ENCODE results near the gene TCAF1. TPM values are rescaled to one million over a fixed set of nuclear protein-coding genes. Genes with fewer than 3 reads are reported as not detected.

Gene TCAF1
- total RNA-seq, 1 donor, result 61.5 TPM

- H3K4me3 ChIP-seq (ENCODE audit: low read depth, low read length), result no peak overlapping the region
- DNase-seq (ENCODE audit: low read depth), result peak; percentile 91
Measured at GRCh38 chr7:143936087-143937009, 34.4 kb upstream of the TCAF1 start.

GRCh38 chr7:143934526-143935325 lies 32.8 kb upstream of the TCAF1 start, which contains the start of gene OR2F2:
Gene OR2F2, plus strand, starts transcription at chr7:143935233. Its CDS starts 0 bp downstream, at chr7:143935233.
- H3K4me3 ChIP-seq (ENCODE audit: low read depth, low read length), result no peak within 1 kb of the TSS
- DNase-seq (ENCODE audit: low read depth), result peak; percentile 88
- TF ChIP-seq CTCF (IDR thresholded peaks at IDR 0.05; ENCODE audit: insufficient read depth, low read length), result no peak

More at GRCh38 chr7:143936087-143937009, 34.4 kb upstream of the TCAF1 start:
- TF ChIP-seq CTCF (IDR thresholded peaks at IDR 0.05; ENCODE audit: insufficient read depth, low read length), result no peak

- TF ChIP-seq CTCF (IDR thresholded peaks at IDR 0.05; ENCODE audit: insufficient read depth, low read length), result no peak
- no peak for DNase-seq (ENCODE audit: low read depth)
- no peak overlapping the region for H3K4me3 ChIP-seq (ENCODE audit: low read depth, low read length)
Measured at GRCh38 chr7:143931739-143932138, 29.8 kb upstream of the TCAF1 start.

- DNase-seq (ENCODE audit: low read depth), result no peak
- no peak for TF ChIP-seq CTCF (IDR thresholded peaks at IDR 0.05; ENCODE audit: insufficient read depth, low read length)
- no peak overlapping the region for H3K4me3 ChIP-seq (ENCODE audit: low read depth, low read length)
Measured at GRCh38 chr7:143929224-143929920, 27.4 kb upstream of the TCAF1 start.

- no peak for DNase-seq (ENCODE audit: low read depth)
- no peak overlapping the region for H3K4me3 ChIP-seq (ENCODE audit: low read depth, low read length)
- TF ChIP-seq CTCF (IDR thresholded peaks at IDR 0.05; ENCODE audit: insufficient read depth, low read length), result no peak
Measured at GRCh38 chr7:143924851-143925250, 22.9 kb upstream of the TCAF1 start.

GRCh38 chr7:143914938-143915652 lies 13.1 kb upstream of the TCAF1 start:
- TF ChIP-seq CTCF (IDR thresholded peaks at IDR 0.05; ENCODE audit: insufficient read depth, low read length), result peak; percentile 10
- H3K4me3 ChIP-seq (ENCODE audit: low read depth, low read length), result no peak overlapping the region
- DNase-seq (ENCODE audit: low read depth), result no peak

All from fibroblast of the aortic adventitia (primary cell).